Measurements from ENCODE around the gene SSBP1.

SSBP1 gene

GRCh38 chr7:141714571-141714970, 23.6 kb upstream of the SSBP1 start:
- ChIA-PET CTCF (no interaction called here), POLR2A (ENCODE audit: low non-redundant PET) (no interaction called here)
- TF ChIP-seq, protein P1, sequence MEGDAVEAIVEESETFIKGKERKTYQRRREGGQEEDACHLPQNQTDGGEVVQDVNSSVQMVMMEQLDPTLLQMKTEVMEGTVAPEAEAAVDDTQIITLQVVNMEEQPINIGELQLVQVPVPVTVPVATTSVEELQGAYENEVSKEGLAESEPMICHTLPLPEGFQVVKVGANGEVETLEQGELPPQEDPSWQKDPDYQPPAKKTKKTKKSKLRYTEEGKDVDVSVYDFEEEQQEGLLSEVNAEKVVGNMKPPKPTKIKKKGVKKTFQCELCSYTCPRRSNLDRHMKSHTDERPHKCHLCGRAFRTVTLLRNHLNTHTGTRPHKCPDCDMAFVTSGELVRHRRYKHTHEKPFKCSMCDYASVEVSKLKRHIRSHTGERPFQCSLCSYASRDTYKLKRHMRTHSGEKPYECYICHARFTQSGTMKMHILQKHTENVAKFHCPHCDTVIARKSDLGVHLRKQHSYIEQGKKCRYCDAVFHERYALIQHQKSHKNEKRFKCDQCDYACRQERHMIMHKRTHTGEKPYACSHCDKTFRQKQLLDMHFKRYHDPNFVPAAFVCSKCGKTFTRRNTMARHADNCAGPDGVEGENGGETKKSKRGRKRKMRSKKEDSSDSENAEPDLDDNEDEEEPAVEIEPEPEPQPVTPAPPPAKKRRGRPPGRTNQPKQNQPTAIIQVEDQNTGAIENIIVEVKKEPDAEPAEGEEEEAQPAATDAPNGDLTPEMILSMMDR (conservative IDR thresholded peaks at IDR 0.05; ENCODE audit: low read depth), result no peak
- no peak for DNase-seq (ENCODE audit: low spot score)
- no peak overlapping the region for H3K27ac ChIP-seq

GRCh38 chr7:141715018-141715417, 23.1 kb upstream of the SSBP1 start:
- DNase-seq (ENCODE audit: low spot score), result no peak
- no peak overlapping the region for H3K27ac ChIP-seq
- CTCF ChIA-PET, result no interaction called here
- POLR2A ChIA-PET (ENCODE audit: low non-redundant PET), result no interaction called here
- TF ChIP-seq, protein P1 (conservative IDR thresholded peaks at IDR 0.05; ENCODE audit: low read depth), result no peak

DNA sequence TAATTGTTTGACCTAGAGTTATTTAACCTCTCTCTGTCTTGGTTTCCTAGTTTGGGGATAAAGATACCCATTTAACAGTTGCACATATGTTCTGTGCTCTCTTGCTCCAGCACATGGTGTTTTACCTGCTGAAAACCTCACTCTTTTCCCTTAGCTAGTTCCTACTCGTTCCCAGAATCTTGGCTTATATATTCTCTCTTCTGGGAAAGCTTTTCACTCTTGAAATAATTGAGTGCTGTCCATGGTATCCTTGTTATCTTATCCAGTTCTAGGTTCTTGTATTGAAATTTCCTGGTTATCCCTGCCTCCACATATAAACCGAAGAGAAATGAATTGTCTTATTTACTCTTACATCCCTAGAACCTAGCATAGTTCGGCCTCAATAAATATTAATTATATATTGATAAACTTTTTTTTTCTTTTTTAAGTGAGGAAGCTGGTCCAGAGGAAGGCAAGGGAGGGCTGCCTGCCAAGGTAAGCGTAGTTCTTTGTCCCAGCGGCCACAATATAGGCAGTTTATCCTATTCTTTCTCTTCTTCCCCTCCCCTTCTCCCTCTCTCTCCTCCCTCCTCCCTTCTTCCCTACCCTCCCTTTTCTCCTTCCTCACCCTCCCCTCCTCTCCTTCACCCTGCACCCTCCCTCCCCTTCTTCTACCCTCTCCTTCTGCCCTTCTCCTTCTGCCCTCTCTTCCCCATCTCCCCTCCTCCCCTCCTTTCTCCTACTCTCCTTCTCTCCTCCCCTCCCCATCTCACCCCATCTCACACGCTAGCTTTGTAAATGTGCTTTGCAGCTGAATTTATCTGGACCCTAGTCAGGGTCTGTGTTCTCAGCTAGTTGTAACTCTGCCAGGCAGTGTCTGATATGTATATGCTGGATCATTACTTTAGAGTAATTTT, 22.1 kb upstream of the SSBP1 start:
- POLR2A ChIA-PET (ENCODE audit: low non-redundant PET), result no interaction called here
- H3K27ac ChIP-seq, result no peak overlapping the region
- no peak for DNase-seq (ENCODE audit: low spot score)
- TF ChIP-seq, protein P1 (conservative IDR thresholded peaks at IDR 0.05; ENCODE audit: low read depth), result no peak
- CTCF ChIA-PET, result no interaction called here

DNA sequence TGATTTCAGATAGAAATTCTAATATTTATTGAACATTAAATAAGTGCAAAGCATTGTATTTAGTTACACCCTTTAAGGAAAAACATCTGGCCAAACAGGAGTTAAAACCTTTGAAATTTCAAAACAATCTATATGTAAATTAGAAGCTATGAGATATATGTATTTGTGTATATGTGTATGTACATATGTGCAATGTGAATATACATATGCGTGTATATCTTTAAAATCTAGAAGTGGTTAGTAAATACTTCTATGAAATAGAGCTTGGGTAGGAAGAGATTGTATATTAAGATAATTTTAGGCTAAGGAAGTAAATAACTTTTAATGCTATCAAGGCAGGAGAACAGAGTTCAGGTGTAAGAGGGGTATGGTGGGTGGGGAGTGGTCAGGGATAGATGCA, 20.7 kb upstream of the SSBP1 start:
- CTCF ChIA-PET, result no interaction called here
- DNase-seq (ENCODE audit: low spot score), result no peak
- POLR2A ChIA-PET (ENCODE audit: low non-redundant PET), result no interaction called here
- TF ChIP-seq, protein P1 (conservative IDR thresholded peaks at IDR 0.05; ENCODE audit: low read depth), result no peak
- no peak overlapping the region for H3K27ac ChIP-seq

DNA sequence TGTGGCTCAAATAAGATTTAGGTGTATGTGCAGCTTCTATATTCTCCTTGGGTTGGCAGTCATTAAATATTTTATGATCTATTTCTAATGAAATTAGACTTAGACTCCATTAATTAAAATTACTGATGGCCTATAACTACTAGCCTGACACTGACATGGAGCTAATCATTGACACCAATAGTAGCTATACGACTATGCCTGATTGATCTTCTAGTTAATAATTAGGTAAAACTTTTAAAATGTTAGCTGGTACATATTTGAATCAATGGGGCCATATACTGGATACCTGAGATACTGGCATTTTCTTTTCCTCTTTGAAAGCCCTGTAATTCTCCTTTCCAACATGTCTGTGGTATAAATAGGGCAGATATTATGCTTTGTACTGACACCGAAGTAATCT, 15.6 kb upstream of the SSBP1 start:
- DNase-seq (ENCODE audit: low spot score), result no peak
- TF ChIP-seq, protein P1 (conservative IDR thresholded peaks at IDR 0.05; ENCODE audit: low read depth), result no peak
- POLR2A ChIA-PET (ENCODE audit: low non-redundant PET), result no interaction called here
- CTCF ChIA-PET, result interaction anchor here (0.7 kb wide), 1 partner anchor 1511 kb away, joined by 3 read pairs; no protein-coding TSS in a partner anchor
- no peak overlapping the region for H3K27ac ChIP-seq

DNA sequence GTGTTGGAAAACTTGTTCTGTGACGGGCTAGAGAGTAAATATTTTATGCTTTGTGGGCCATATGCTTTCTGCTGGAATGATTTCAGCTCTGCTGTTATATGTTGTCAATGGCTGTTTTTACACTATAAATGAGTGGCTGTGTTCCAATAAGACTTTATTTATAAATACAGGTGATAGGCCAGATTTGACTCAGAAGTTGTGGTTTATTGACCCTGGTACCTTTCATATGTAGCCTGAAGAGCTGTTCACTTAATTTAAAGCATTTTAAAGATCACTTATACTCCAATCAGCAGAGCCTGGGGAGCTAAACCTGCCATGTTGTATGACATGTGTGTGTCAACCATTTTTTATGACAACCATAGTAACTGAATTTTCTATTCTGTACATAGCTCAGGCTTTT, 9.1 kb upstream of the SSBP1 start:
- no peak for DNase-seq (ENCODE audit: low spot score)
- CTCF ChIA-PET, result interaction anchor here (1.0 kb wide), 1 partner anchor 9 kb away, joined by 3 read pairs; the partner anchor contains the start of gene SSBP1
- H3K27ac ChIP-seq, result no peak overlapping the region
- TF ChIP-seq, protein P1 (conservative IDR thresholded peaks at IDR 0.05; ENCODE audit: low read depth), result no peak
- POLR2A ChIA-PET (ENCODE audit: low non-redundant PET), result no interaction called here

All from RWPE1 (cell line).